Measurements from ENCODE around the gene ZNF575. TPM values are rescaled to one million over a fixed set of nuclear protein-coding genes. Genes with fewer than 3 reads are reported as not detected.

The ZNF575 gene
- total RNA-seq, 4 donors from 2014 or later: not detected

GRCh38 chr19:43551399-43552197 lies 18.6 kb downstream of the ZNF575 start:
- Histone ChIP-seq H3K9me3 (no peaks in the 10 kb centered on the region), H3K36me3 (peaks cover 0 to 45% of the 10 kb centered on the region in 2 donors), H3K4me3 (no peak overlapping the region), H3K27me3 (no peaks in the 10 kb centered on the region), H3K27ac (no peak overlapping the region), H3K4me1 (no peaks in the 10 kb centered on the region)
- TF ChIP-seq POLR2A (IDR thresholded peaks at IDR 0.05): no peak
- TF ChIP-seq, protein P1, sequence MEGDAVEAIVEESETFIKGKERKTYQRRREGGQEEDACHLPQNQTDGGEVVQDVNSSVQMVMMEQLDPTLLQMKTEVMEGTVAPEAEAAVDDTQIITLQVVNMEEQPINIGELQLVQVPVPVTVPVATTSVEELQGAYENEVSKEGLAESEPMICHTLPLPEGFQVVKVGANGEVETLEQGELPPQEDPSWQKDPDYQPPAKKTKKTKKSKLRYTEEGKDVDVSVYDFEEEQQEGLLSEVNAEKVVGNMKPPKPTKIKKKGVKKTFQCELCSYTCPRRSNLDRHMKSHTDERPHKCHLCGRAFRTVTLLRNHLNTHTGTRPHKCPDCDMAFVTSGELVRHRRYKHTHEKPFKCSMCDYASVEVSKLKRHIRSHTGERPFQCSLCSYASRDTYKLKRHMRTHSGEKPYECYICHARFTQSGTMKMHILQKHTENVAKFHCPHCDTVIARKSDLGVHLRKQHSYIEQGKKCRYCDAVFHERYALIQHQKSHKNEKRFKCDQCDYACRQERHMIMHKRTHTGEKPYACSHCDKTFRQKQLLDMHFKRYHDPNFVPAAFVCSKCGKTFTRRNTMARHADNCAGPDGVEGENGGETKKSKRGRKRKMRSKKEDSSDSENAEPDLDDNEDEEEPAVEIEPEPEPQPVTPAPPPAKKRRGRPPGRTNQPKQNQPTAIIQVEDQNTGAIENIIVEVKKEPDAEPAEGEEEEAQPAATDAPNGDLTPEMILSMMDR (IDR thresholded peaks at IDR 0.05 in 4 of 5, conservative IDR thresholded peaks at IDR 0.05 in 1 of 5): no peak
- in situ Hi-C loops (cut with MboI; ENCODE audit: low sequenced_read_pairs in 4 of 4) (no loop called here), intact Hi-C loops (cut with DNase I; ENCODE audit: low total_unique reads) (no loop called here)
- DNase-seq (no peak), ATAC-seq (no peak)

DNA sequence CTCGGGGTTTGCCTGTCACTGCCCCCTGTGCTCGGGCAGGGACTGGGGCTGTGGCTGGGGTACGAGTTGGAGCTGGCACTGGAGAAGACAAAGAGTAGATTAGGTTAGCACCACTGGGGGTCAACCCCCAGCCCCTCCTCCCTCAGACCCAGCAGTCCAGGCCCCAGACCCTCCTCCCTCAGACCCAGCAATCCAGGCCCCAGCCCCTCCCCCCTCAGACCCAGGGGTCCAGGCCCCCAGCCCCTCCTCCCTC lies 19.1 kb downstream of the ZNF575 start:
- DNase-seq: no peak

GRCh38 chr19:43552616-43553015 lies 19.6 kb downstream of the ZNF575 start:
- in situ Hi-C loops (cut with MboI; ENCODE audit: low sequenced_read_pairs in 4 of 4) (no loop called here), intact Hi-C loops (cut with DNase I; ENCODE audit: low total_unique reads) (no loop called here)
- H3K27me3 ChIP-seq: no peaks in the 10 kb centered on the region
- TF ChIP-seq POLR2A (IDR thresholded peaks at IDR 0.05): no peak
- ATAC-seq (no peak), DNase-seq (no peak)
- H3K27ac ChIP-seq: no peak overlapping the region
- H3K4me1 ChIP-seq: no peaks in the 10 kb centered on the region
- H3K4me3 ChIP-seq: no peak overlapping the region
- H3K9me3 ChIP-seq: no peaks in the 10 kb centered on the region
- H3K36me3 ChIP-seq: peaks cover 0 to 45% of the 10 kb centered on the region in 2 donors

More for the DNA sequence above, 19.1 kb downstream of the ZNF575 start:
- Histone ChIP-seq H3K36me3 (peaks cover 0 to 45% of the 10 kb centered on the region in 2 donors), H3K27ac (no peak overlapping the region), H3K4me1 (no peaks in the 10 kb centered on the region), H3K9me3 (no peaks in the 10 kb centered on the region), H3K27me3 (no peaks in the 10 kb centered on the region), H3K4me3 (no peak overlapping the region)
- TF ChIP-seq, protein P1 (IDR thresholded peaks at IDR 0.05 in 4 of 5, conservative IDR thresholded peaks at IDR 0.05 in 1 of 5): no peak
- TF ChIP-seq POLR2A (IDR thresholded peaks at IDR 0.05): no peak
- in situ Hi-C loops (cut with MboI; ENCODE audit: low sequenced_read_pairs in 4 of 4) (no loop called here), intact Hi-C loops (cut with DNase I; ENCODE audit: low total_unique reads) (no loop called here)
- no peak for ATAC-seq

GRCh38 chr19:43553656-43554055 lies 20.7 kb downstream of the ZNF575 start:
- Histone ChIP-seq H3K27me3 (no peaks in the 10 kb centered on the region), H3K36me3 (peaks cover 0 to 47% of the 10 kb centered on the region in 2 donors), H3K4me1 (no peaks in the 10 kb centered on the region), H3K27ac (no peak overlapping the region), H3K9me3 (no peaks in the 10 kb centered on the region), H3K4me3 (no peak overlapping the region)
- no peak for ATAC-seq
- TF ChIP-seq, protein P1 (IDR thresholded peaks at IDR 0.05 in 4 of 5, conservative IDR thresholded peaks at IDR 0.05 in 1 of 5): no peak
- no peak for TF ChIP-seq POLR2A (IDR thresholded peaks at IDR 0.05)
- intact Hi-C loops (cut with DNase I; ENCODE audit: low total_unique reads): no loop called here
- DNase-seq: no peak
- in situ Hi-C loops (cut with MboI; ENCODE audit: low sequenced_read_pairs in 4 of 4): no loop called here

DNA sequence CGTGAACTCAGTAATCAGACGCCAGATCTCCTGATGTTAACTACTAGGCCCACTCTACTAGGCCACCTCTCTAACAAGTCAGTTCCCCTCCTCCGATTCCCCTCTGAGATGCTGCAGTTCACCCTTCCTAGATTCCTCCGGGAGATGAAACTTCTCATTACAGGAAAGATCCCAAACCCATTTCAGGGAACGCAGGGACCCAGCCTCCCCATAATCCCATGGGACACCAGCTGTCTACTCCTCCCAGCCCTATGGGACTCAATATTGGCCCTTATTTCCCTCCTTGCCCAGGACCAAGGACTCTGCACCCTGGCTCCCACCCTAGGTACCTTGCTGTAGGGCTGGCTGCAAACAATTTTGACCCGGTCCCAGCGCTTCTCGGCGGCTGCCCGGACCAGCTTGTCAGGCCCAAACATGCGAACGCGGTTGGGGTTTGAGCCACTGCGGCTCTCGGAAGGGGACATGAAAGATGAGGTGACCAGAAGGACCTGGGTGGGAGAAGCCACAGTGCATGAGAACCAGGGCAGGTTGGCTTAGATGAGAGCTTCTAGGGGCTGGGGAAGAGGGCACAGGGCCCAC lies 21.4 kb downstream of the ZNF575 start:
- intact Hi-C loops (cut with DNase I; ENCODE audit: low total_unique reads): no loop called here
- Histone ChIP-seq H3K4me3 (no peak overlapping the region), H3K9me3 (no peaks in the 10 kb centered on the region), H3K27me3 (no peaks in the 10 kb centered on the region), H3K27ac (no peak overlapping the region), H3K4me1 (no peaks in the 10 kb centered on the region), H3K36me3 (peaks cover 0 to 49% of the 10 kb centered on the region in 2 donors)
- ATAC-seq: no peak
- in situ Hi-C loops (cut with MboI; ENCODE audit: low sequenced_read_pairs in 4 of 4): no loop called here
- TF ChIP-seq, protein P1 (IDR thresholded peaks at IDR 0.05 in 4 of 5, conservative IDR thresholded peaks at IDR 0.05 in 1 of 5): no peak
- no peak for TF ChIP-seq POLR2A (IDR thresholded peaks at IDR 0.05)
- no peak for DNase-seq
